H1 (cell line): Measurements from ENCODE around the gene CNN3. TPM values are rescaled to one million over a fixed set of nuclear protein-coding genes. Genes with fewer than 3 reads are reported as not detected.

Experiments
- CTCF ChIA-PET: fragments of 300-600 bp; sonication (Branson Sonifier 250); formaldehyde crosslinking; loops from one replicate; lab custom pipeline; 2021; ENCODE audit not compliant: partially characterized antibody; lab: Charles Lee
- POLR2A ChIA-PET: fragments of 300-600 bp; sonication (Branson Sonifier 250); formaldehyde crosslinking; loops from one replicate; lab custom pipeline; 2021; ENCODE audit warnings: inconsistent platforms; ENCODE audit not compliant: partially characterized antibody; lab: Charles Lee
- DNase-seq, 2 experiments: peaks; one replicate each; pipeline versions ENCODE4 v3.0.0 to v3.0.0-alpha.2; 2010 to 2022; ENCODE audit warnings: low spot score in 2 of 2, low read depth in 1 of 2, mixed read lengths in 1 of 2
- FAIRE-seq: peaks from 2 replicates; lab custom pipeline; 2011; peaks lifted over from hg19 to GRCh38; lab: Jason Lieb, UNC
- H2AFZ ChIP-seq: 2 replicates; pipeline ENCODE4 v1.8.1; 2012; ENCODE audit warnings: low read length, inconsistent platforms
- H2AK5ac ChIP-seq: 2 replicates; pipeline ENCODE4 v1.6.1; 2013; ENCODE audit warnings: low read depth, low read length
- H2BK120ac ChIP-seq: replicated peaks from 2 replicates; pipeline ENCODE3; 2013; ENCODE audit warnings: low read depth, low read length, inconsistent platforms
- H2BK12ac ChIP-seq: 2 replicates; pipeline ENCODE4 v1.6.1; 2013; ENCODE audit warnings: low read depth, low read length
- H2BK15ac ChIP-seq: 2 replicates; pipeline ENCODE4 v1.6.1; 2013; ENCODE audit warnings: low read length
- H2BK20ac ChIP-seq: 2 replicates; pipeline ENCODE4 v1.6.1; 2013; ENCODE audit warnings: low read length
- H2BK5ac ChIP-seq: 2 replicates; pipeline ENCODE4 v1.6.1; 2013; ENCODE audit warnings: low read depth, low read length
- H3K14ac ChIP-seq: 2 replicates; pipeline ENCODE4 v1.6.1; 2013; ENCODE audit warnings: inconsistent platforms; ENCODE audit not compliant: insufficient read length
- H3K18ac ChIP-seq: 2 replicates; pipeline ENCODE4 v1.6.1; 2013; ENCODE audit warnings: low read length; ENCODE audit errors: extremely low read depth
- H3K23ac ChIP-seq: 2 replicates; pipeline ENCODE4 v1.6.1; 2013; ENCODE audit warnings: inconsistent platforms; ENCODE audit not compliant: insufficient read length
- H3K23me2 ChIP-seq: 2 replicates; pipeline ENCODE4 v1.6.1; 2013; ENCODE audit warnings: low read depth, low read length
- H3K27ac ChIP-seq: 2 replicates; pipeline ENCODE4 v1.6.1; 2011; ENCODE audit warnings: low read depth, low read length, inconsistent platforms
- H3K27me3 ChIP-seq, 4 experiments: replicated peaks in 1 of 4; 1 replicate in 1 of 4; 2 replicates in 3 of 4; pipeline versions ENCODE4 v1.6.1 to v1.8.1; 2011 to 2013; ENCODE audit warnings: low read length in 3 of 4, mild to moderate bottlenecking in 3 of 4, inconsistent platforms in 2 of 4, mixed read lengths in 2 of 4, moderate library complexity in 1 of 4; ENCODE audit not compliant: control insufficient read depth in 3 of 4, insufficient read depth in 3 of 4; ENCODE audit errors: extremely low read depth in 1 of 4
- H3K36me3 ChIP-seq, 4 experiments: 2 replicates each; pipeline versions ENCODE4 v1.6.1 to v1.8.1; 2011 to 2013; ENCODE audit warnings: mild to moderate bottlenecking in 4 of 4, low read length in 3 of 4, moderate library complexity in 2 of 4, control low read depth in 1 of 4, inconsistent platforms in 1 of 4; ENCODE audit not compliant: insufficient read depth in 4 of 4, control insufficient read depth in 2 of 4
- H3K4ac ChIP-seq: replicated peaks from 2 replicates; pipeline ENCODE3; 2013; ENCODE audit warnings: low read length, low read depth, mixed read lengths, inconsistent platforms; ENCODE audit not compliant: insufficient read length
- H3K4me1 ChIP-seq, 4 experiments: replicated peaks in 1 of 4; 1 replicate in 1 of 4; 2 replicates in 3 of 4; pipeline versions ENCODE4 v1.6.1 to v1.8.1; 2011 to 2013; ENCODE audit warnings: low read length in 3 of 4, inconsistent platforms in 2 of 4, mixed read lengths in 1 of 4; ENCODE audit not compliant: insufficient read depth in 4 of 4, control insufficient read depth in 3 of 4
- H3K4me2 ChIP-seq, 2 experiments: 2 replicates each; pipeline versions ENCODE4 v1.6.1 to v1.8.1; 2011 to 2013; ENCODE audit warnings: low read depth in 2 of 2, low read length in 2 of 2, control low read depth in 1 of 2, inconsistent platforms in 1 of 2, mild to moderate bottlenecking in 1 of 2; ENCODE audit not compliant: insufficient read depth in 1 of 2
- H3K4me3 ChIP-seq, 4 experiments: fragments of 200-600, 300-600 bp in 1 of 4; sonication (generic), shearing (Covaris generic), sonication (Bioruptor Twin) in 1 of 4; 2 replicates each; pipeline versions ENCODE4 v1.5.1 to v1.8.1; 2011 to 2016; ENCODE audit warnings: low read length in 4 of 4, low read depth in 3 of 4, control low read depth in 2 of 4, inconsistent platforms in 2 of 4, mild to moderate bottlenecking in 2 of 4, mixed read lengths in 1 of 4, moderate library complexity in 1 of 4; ENCODE audit not compliant: insufficient read depth in 2 of 4; ENCODE audit errors: extremely low read depth in 1 of 4
- H3K56ac ChIP-seq: replicated peaks from 2 replicates; pipeline ENCODE3; 2013; ENCODE audit warnings: low read depth, mild to moderate bottlenecking, mixed read lengths, low read length, inconsistent platforms; ENCODE audit not compliant: insufficient read length
- H3K79me1 ChIP-seq: 2 replicates; pipeline ENCODE4 v1.6.1; 2013; ENCODE audit warnings: low read depth, low read length, control low read depth
- H3K79me2 ChIP-seq, 2 experiments: 2 replicates each; pipeline versions ENCODE4 v1.6.1 to v1.8.1; 2012 to 2013; ENCODE audit warnings: low read length in 2 of 2, mild to moderate bottlenecking in 2 of 2, inconsistent platforms in 1 of 2; ENCODE audit not compliant: insufficient read depth in 2 of 2, control insufficient read depth in 1 of 2
- H3K9ac ChIP-seq, 4 experiments: replicated peaks in 1 of 4; 1 replicate in 1 of 4; 2 replicates in 3 of 4; pipeline versions ENCODE4 v1.6.1 to v1.8.1; 2011 to 2013; ENCODE audit warnings: low read depth in 3 of 4, low read length in 3 of 4, control low read depth in 2 of 4, mild to moderate bottlenecking in 2 of 4, moderate library complexity in 2 of 4, inconsistent platforms in 1 of 4; ENCODE audit errors: extremely low read depth in 1 of 4
- H3K9me3 ChIP-seq, 2 experiments: 2 replicates each; pipeline versions ENCODE4 v1.6.1 to v1.8.1; 2012 to 2013; ENCODE audit warnings: mild to moderate bottlenecking in 2 of 2, moderate library complexity in 2 of 2, control low read depth in 1 of 2, inconsistent platforms in 1 of 2, low read depth in 1 of 2, low read length in 1 of 2, mixed read lengths in 1 of 2; ENCODE audit not compliant: insufficient read depth in 2 of 2
- H4K20me1 ChIP-seq, 2 experiments: replicated peaks in 1 of 2; 2 replicates each; pipeline versions ENCODE3 to v1.8.1; 2011 to 2013; ENCODE audit warnings: inconsistent platforms in 2 of 2, low read length in 2 of 2, mild to moderate bottlenecking in 1 of 2; ENCODE audit not compliant: insufficient read depth in 2 of 2, control insufficient read depth in 1 of 2
- H4K5ac ChIP-seq: 2 replicates; pipeline ENCODE4 v1.6.1; 2013; ENCODE audit warnings: low read length, low read depth, mixed read lengths, inconsistent platforms; ENCODE audit not compliant: insufficient read length
- H4K8ac ChIP-seq: 2 replicates; pipeline ENCODE4 v1.8.0; 2013; ENCODE audit warnings: mild to moderate bottlenecking, moderate library complexity, low read length, inconsistent platforms; ENCODE audit not compliant: insufficient read depth; ENCODE audit errors: extremely low read depth
- H4K91ac ChIP-seq: replicated peaks from 2 replicates; pipeline ENCODE3; 2013; ENCODE audit warnings: low read length, mixed read lengths, inconsistent platforms; ENCODE audit not compliant: insufficient read length
- ASH2L ChIP-seq: fragments of 200-600, 300-600 bp; sonication (generic); IDR thresholded peaks from one replicate; pipeline ENCODE4 v1.7.1; 2017; ENCODE audit warnings: low read length
- BACH1 ChIP-seq: IDR thresholded peaks from 2 replicates; pipeline ENCODE4 v1.6.1; 2012; ENCODE audit warnings: low read length, improper control_type of control experiment
- BCL11A ChIP-seq, 2 experiments: IDR thresholded peaks; one replicate each; pipeline ENCODE4 v1.6.1; 2011; ENCODE audit warnings: low read depth in 2 of 2, low read length in 2 of 2, mild to moderate bottlenecking in 2 of 2
- CBX8 ChIP-seq: fragments of 300-800, 300-1000 bp; sonication (generic); IDR thresholded peaks from 2 replicates; pipeline ENCODE4 v1.7.1; 2016; ENCODE audit warnings: low read depth, low read length, borderline replicate concordance
- EP300 ChIP-seq, 2 experiments: IDR thresholded peaks; 1 replicate in 1 of 2; 2 replicates in 1 of 2; pipeline ENCODE4 v1.6.1; 2011 to 2012; ENCODE audit warnings: low read depth in 2 of 2, low read length in 2 of 2, mild to moderate bottlenecking in 2 of 2, borderline replicate concordance in 1 of 2, inconsistent platforms in 1 of 2, moderate library complexity in 1 of 2
- JUND ChIP-seq: IDR thresholded peaks from 2 replicates; pipeline ENCODE4 v1.6.1; 2011; ENCODE audit warnings: mild to moderate bottlenecking, improper control_type of control experiment, low read length
- POU5F1 ChIP-seq: IDR thresholded peaks from 2 replicates; pipeline ENCODE4 v1.6.1; 2011; ENCODE audit warnings: low read depth, mild to moderate bottlenecking, low read length, moderate library complexity
- RAD21 ChIP-seq, 2 experiments: IDR thresholded peaks in 1 of 2; conservative IDR thresholded peaks in 1 of 2; 2 replicates each; pipeline ENCODE4 v1.6.1; 2011; ENCODE audit warnings: low read depth in 2 of 2, low read length in 2 of 2, improper control_type of control experiment in 1 of 2, inconsistent platforms in 1 of 2, mild to moderate bottlenecking in 1 of 2, moderate library complexity in 1 of 2
- SP2 ChIP-seq: IDR thresholded peaks from 2 replicates; pipeline ENCODE4 v1.6.1; 2012; ENCODE audit warnings: mild to moderate bottlenecking, low read length, inconsistent platforms
- SUZ12 ChIP-seq: fragments of 200-600 bp; sonication (generic); IDR thresholded peaks from 2 replicates; pipeline ENCODE4 v1.6.1; 2012; ENCODE audit warnings: mild to moderate bottlenecking, inconsistent platforms, low read length, moderate library complexity, mixed read lengths
- TAF7 ChIP-seq: optimal IDR thresholded peaks from 2 replicates; pipeline ENCODE3; 2011; ENCODE audit warnings: low read depth, mild to moderate bottlenecking, inconsistent platforms, low read length, moderate library complexity, borderline replicate concordance
- TBP ChIP-seq: IDR thresholded peaks from 2 replicates; pipeline ENCODE4 v1.6.1; 2011; ENCODE audit warnings: low read depth, low read length, improper control_type of control experiment
- USF2 ChIP-seq: IDR thresholded peaks from 2 replicates; pipeline ENCODE4 v1.6.1; 2011; ENCODE audit warnings: low read length, improper control_type of control experiment
- WGBS, 2 experiments: shearing (Covaris generic) in 1 of 2; methylation state at CpG; one replicate each; pipeline versions ENCODE4 v1.1.6 to v1.1.7; 2013 to 2015; ENCODE audit warnings: low lambda C conversion rate in 2 of 2, mixed read lengths in 2 of 2, inconsistent platforms in 1 of 2, low coverage in 1 of 2, missing lambda C conversion rate in 1 of 2; ENCODE audit not compliant: insufficient replicate concordance in 2 of 2, insufficient coverage in 1 of 2, insufficient read length in 1 of 2; ENCODE audit errors: extremely low coverage in 1 of 2, missing lambda C conversion rate in 1 of 2; 5-methylcytosine and 5-hydroxymethylcytosine counted together
- polyA plus RNA-seq, 7 experiments: library from polyadenylated mRNA; depleted of rRNA in 3 of 7; stranded (reverse) in 5 of 7; unstranded in 2 of 7; fragments of >200 nt in 5 of 7; fragments of 200-250 nt in 2 of 7; gene quantifications; 1 replicate in 5 of 7; 2 replicates in 1 of 7; 4 replicates in 1 of 7; pipeline versions ENCODE4 v1.2.1 to v1.2.3, GENCODE V29; 2011 to 2013; ENCODE audit warnings: missing spikeins in 2 of 7, mixed read lengths in 2 of 7
- total RNA-seq: library from RNA; stranded (reverse); fragmentation: NEBNext Ultra II Directional; extraction: Animal tissue kit (Norgen Biotek cat#: 25700); gene quantifications from 2 replicates; pipeline ENCODE4 v1.2.1, GENCODE V29; 2021

CNN3 gene
- total and polyA plus RNA-seq, 2 of the 8 experiments (the other 6 are each of a cell fraction or from before 2014, with no cell fraction given), result 134 to 266 TPM

- Histone ChIP-seq H3K14ac (no peak overlapping the region), H3K27ac (no peak overlapping the region), H3K79me1 (no peaks in the 10 kb centered on the region), H3K23ac (no peak overlapping the region), H3K18ac (no peak overlapping the region), H3K36me3 (no peaks in the 10 kb centered on the region), H3K56ac (no peak overlapping the region), H3K4me3 (no peak overlapping the region), H2BK20ac (no peak overlapping the region), H3K9ac (no peak overlapping the region), H3K27me3 (no peaks in the 10 kb centered on the region), H3K79me2 (no peaks in the 10 kb centered on the region), H3K9me3 (no peaks in the 10 kb centered on the region), H3K4me1 (peaks cover 0 to 4% (median under 1%) of the 10 kb centered on the region in 4 experiments; a peak in 3 of 7 replicates), H3K4ac (no peak overlapping the region), H2BK12ac (no peak overlapping the region), H3K4me2 (no peak overlapping the region), H4K20me1 (no peaks in the 10 kb centered on the region), H4K8ac (no peak overlapping the region), H2AK5ac (no peak overlapping the region), H2BK15ac (no peak overlapping the region), H2AFZ (no peak overlapping the region), H4K5ac (no peak overlapping the region), H4K91ac (no peak overlapping the region), H3K23me2 (no peaks in the 10 kb centered on the region), H2BK120ac (no peak overlapping the region), H2BK5ac (no peak overlapping the region)
- DNase-seq, result no peak
- TF ChIP-seq ASH2L (no peak), USF2 (no peak), TAF7 (no peak), CBX8 (no peak), TBP (no peak), BCL11A (IDR thresholded peaks at IDR 0.05; ENCODE audit: low read depth in 2 of 2, low read length in 2 of 2) (no peak), RAD21 (IDR thresholded peaks at IDR 0.05 in 1 of 2, conservative IDR thresholded peaks at IDR 0.05 in 1 of 2; ENCODE audit: low read depth in 2 of 2, low read length in 2 of 2) (no peak), POU5F1 (no peak), SUZ12 (no peak), JUND (no peak), SP2 (no peak), BACH1 (no peak), EP300 (IDR thresholded peaks at IDR 0.05; ENCODE audit: borderline replicate concordance in 1 of 2, low read depth in 2 of 2, low read length in 2 of 2) (no peak)
- ChIA-PET CTCF (interaction anchor here (0.6 kb wide), 1 partner anchor 14 kb away, joined by 3 read pairs; no protein-coding TSS in a partner anchor), POLR2A (no interaction called here)
- FAIRE-seq, result no peak
- 78% methylated on average over 1 of the region's 1 CpG; no CpG with 5 or more reads in 1 of the 2 experiments for WGBS, 2 experiments
Observed at GRCh38 chr1:94966033-94966432, 39.1 kb upstream of the CNN3 start.
